Suprapubic skin (tissue), 4 donors: Measurements from ENCODE around the gene CACNB3. TPM values are rescaled to one million over a fixed set of nuclear protein-coding genes. Genes with fewer than 3 reads are reported as not detected.
A peak's percentile ranks its signal among the peaks of the same experiment; 100 is the strongest.

Experiments used
- DNase-seq, 2 donors: peaks; one replicate each; pipeline ENCODE4 v3.0.0-alpha.2; 2019; ENCODE audit warnings: low spot score in 2 of 2
- H3K27ac ChIP-seq: fragments of 200-600 bp; sonication (generic); one replicate; pipeline ENCODE4 v1.5.1; 2019
- H3K27me3 ChIP-seq: fragments of 200-600 bp; sonication (generic); one replicate; pipeline ENCODE4 v1.5.1; 2019
- H3K36me3 ChIP-seq: fragments of 200-600 bp; sonication (generic); one replicate; pipeline ENCODE4 v1.5.1; 2019
- H3K4me1 ChIP-seq: fragments of 200-600 bp; sonication (generic); one replicate; pipeline ENCODE4 v1.5.1; 2019
- H3K4me3 ChIP-seq: fragments of 200-600 bp; sonication (generic); one replicate; pipeline ENCODE4 v1.5.1; 2019; ENCODE audit warnings: mild to moderate bottlenecking
- H3K9me3 ChIP-seq: fragments of 200-600 bp; sonication (generic); one replicate; pipeline ENCODE4 v1.5.1; 2019
- CTCF ChIP-seq, 2 donors: fragments of 200-600 bp in 1 of 2; fragments of 450-650 bp in 1 of 2; sonication (generic) in 1 of 2; IDR thresholded peaks; one replicate each; pipeline ENCODE4 v1.5.1; 2016 to 2019; ENCODE audit warnings: antibody characterized with exemption in 2 of 2, mild to moderate bottlenecking in 1 of 2, moderate library complexity in 1 of 2
- EP300 ChIP-seq: sonication (generic); formaldehyde crosslinking; IDR thresholded peaks from one replicate; pipeline ENCODE4 v1.6.1; 2017; ENCODE audit warnings: antibody characterized with exemption
- POLR2A ChIP-seq, 2 donors: fragments of 450-650 bp; IDR thresholded peaks; one replicate each; pipeline ENCODE4 v1.6.1; 2017; ENCODE audit warnings: antibody characterized with exemption in 2 of 2, mild to moderate bottlenecking in 2 of 2, moderate library complexity in 2 of 2
- POLR2AphosphoS5 ChIP-seq, 3 donors: sonication (generic); formaldehyde crosslinking; IDR thresholded peaks; one replicate each; pipeline ENCODE4 v1.6.1; 2017; ENCODE audit warnings: antibody characterized with exemption in 3 of 3
- WGBS: methylation state at CpG from one replicate; pipeline ENCODE4 v1.1.5; 2018; 5-methylcytosine and 5-hydroxymethylcytosine counted together
- total RNA-seq, 4 donors: library from RNA; depleted of rRNA; stranded (reverse); fragments of >200 nt; gene quantifications; one replicate each; pipeline ENCODE4 v1.1.0, GENCODE V29; 2016

CACNB3 gene
- total RNA-seq, 4 donors from 2014 or later = 12.3 to 27.8 (median 17.3) TPM

- peak in 1 of 2 donors; percentile 74 for DNase-seq
- Histone ChIP-seq H3K27me3 (no peaks in the 10 kb centered on the region), H3K36me3 (peaks cover 48% of the 10 kb centered on the region), H3K9me3 (no peaks in the 10 kb centered on the region), H3K4me3 (no peak overlapping the region), H3K4me1 (peaks cover 4% of the 10 kb centered on the region), H3K27ac (no peak overlapping the region)
- 93% methylated on average over 4 of the region's 4 CpGs for WGBS
- no peak for TF ChIP-seq CTCF (IDR thresholded peaks at IDR 0.05)
- no peak for TF ChIP-seq POLR2A (IDR thresholded peaks at IDR 0.05)
- no peak for TF ChIP-seq EP300
- TF ChIP-seq POLR2AphosphoS5 (IDR thresholded peaks at IDR 0.05) = no peak
Observed at GRCh38 chr12:48824905-48825304, 6.6 kb downstream of the CACNB3 start.

DNA sequence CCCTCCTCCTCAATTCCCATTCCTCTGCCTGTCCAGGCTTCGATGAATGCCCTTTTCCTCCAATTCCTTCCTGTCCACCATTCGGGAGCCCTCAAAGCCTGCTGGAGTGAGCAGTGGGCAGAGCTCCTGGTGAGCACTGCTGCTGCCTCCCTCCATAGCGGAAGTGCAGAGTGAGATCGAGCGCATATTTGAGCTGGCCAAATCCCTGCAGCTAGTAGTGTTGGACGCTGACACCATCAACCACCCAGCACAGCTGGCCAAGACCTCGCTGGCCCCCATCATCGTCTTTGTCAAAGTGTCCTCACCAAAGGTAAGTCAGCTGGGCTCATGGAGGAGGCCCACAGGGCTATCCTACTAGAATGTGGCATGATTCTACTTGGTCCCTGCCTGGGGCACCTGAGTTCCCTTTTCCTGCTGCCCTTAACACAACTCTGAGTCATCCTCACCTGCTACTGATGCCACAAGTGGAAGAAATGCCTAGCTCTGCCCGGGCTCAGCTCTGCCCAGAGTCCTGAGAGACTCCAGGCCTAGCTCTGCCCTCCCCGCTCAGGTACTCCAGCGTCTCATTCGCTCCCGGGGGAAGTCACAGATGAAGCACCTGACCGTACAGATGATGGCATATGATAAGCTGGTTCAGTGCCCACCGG is 8.0 kb downstream of the CACNB3 start:
- Histone ChIP-seq H3K27me3 (no peaks in the 10 kb centered on the region), H3K36me3 (peaks cover 62% of the 10 kb centered on the region), H3K4me3 (no peak overlapping the region), H3K27ac (no peak overlapping the region), H3K4me1 (peaks cover 4% of the 10 kb centered on the region), H3K9me3 (no peaks in the 10 kb centered on the region)
- TF ChIP-seq POLR2AphosphoS5 (IDR thresholded peaks at IDR 0.05) (no peak), POLR2A (IDR thresholded peaks at IDR 0.05) (no peak), EP300 (no peak), CTCF (IDR thresholded peaks at IDR 0.05) (no peak)
- WGBS = 75% methylated on average over 15 of the region's 15 CpGs
- DNase-seq = no peak

GRCh38 chr12:48827026-48827425 is 8.7 kb downstream of the CACNB3 start:
- Histone ChIP-seq H3K27me3 (no peaks in the 10 kb centered on the region), H3K9me3 (no peaks in the 10 kb centered on the region), H3K4me3 (no peak overlapping the region), H3K36me3 (peaks cover 69% of the 10 kb centered on the region), H3K4me1 (peaks cover 4% of the 10 kb centered on the region), H3K27ac (no peak overlapping the region)
- no peak for DNase-seq
- no peak for TF ChIP-seq EP300
- TF ChIP-seq POLR2AphosphoS5 (IDR thresholded peaks at IDR 0.05) = no peak
- TF ChIP-seq CTCF (IDR thresholded peaks at IDR 0.05) = no peak
- TF ChIP-seq POLR2A (IDR thresholded peaks at IDR 0.05) = no peak
- 71% methylated on average over 8 of the region's 8 CpGs for WGBS

- Histone ChIP-seq H3K36me3 (peaks cover 75% of the 10 kb centered on the region), H3K9me3 (no peaks in the 10 kb centered on the region), H3K4me1 (peaks cover 4% of the 10 kb centered on the region), H3K27me3 (no peaks in the 10 kb centered on the region), H3K27ac (no peak overlapping the region), H3K4me3 (no peak overlapping the region)
- WGBS = 93% methylated on average over 9 of the region's 17 CpGs
- TF ChIP-seq CTCF (IDR thresholded peaks at IDR 0.05) = no peak
- TF ChIP-seq POLR2AphosphoS5 (IDR thresholded peaks at IDR 0.05) = no peak
- TF ChIP-seq EP300 = no peak
- TF ChIP-seq POLR2A (IDR thresholded peaks at IDR 0.05) = no peak
- DNase-seq = no peak
Observed at GRCh38 chr12:48827513-48828096, 9.3 kb downstream of the CACNB3 start.

GRCh38 chr12:48828293-48828692 is 10.0 kb downstream of the CACNB3 start:
- H3K27me3 ChIP-seq = no peaks in the 10 kb centered on the region
- no peak overlapping the region for H3K4me3 ChIP-seq
- TF ChIP-seq POLR2A (IDR thresholded peaks at IDR 0.05) = no peak
- no peak for TF ChIP-seq CTCF (IDR thresholded peaks at IDR 0.05)
- no peak for TF ChIP-seq EP300
- TF ChIP-seq POLR2AphosphoS5 (IDR thresholded peaks at IDR 0.05) = no peak
- peaks cover 80% of the 10 kb centered on the region for H3K36me3 ChIP-seq
- H3K4me1 ChIP-seq = peaks cover 4% of the 10 kb centered on the region
- no peaks in the 10 kb centered on the region for H3K9me3 ChIP-seq
- 25% methylated on average over 2 of the region's 2 CpGs for WGBS
- DNase-seq = no peak
- no peak overlapping the region for H3K27ac ChIP-seq
